Measurements from ENCODE around the gene OR10H1. TPM values are rescaled to one million over a fixed set of nuclear protein-coding genes. Genes with fewer than 3 reads are reported as not detected.

Gene OR10H1, protein sequence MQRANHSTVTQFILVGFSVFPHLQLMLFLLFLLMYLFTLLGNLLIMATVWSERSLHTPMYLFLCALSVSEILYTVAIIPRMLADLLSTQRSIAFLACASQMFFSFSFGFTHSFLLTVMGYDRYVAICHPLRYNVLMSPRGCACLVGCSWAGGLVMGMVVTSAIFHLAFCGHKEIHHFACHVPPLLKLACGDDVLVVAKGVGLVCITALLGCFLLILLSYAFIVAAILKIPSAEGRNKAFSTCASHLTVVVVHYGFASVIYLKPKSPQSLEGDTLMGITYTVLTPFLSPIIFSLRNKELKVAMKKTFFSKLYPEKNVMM
- not detected in 5 replicates for total RNA-seq (2022; extraction: Qiagen RNA extraction; ENCODE audit: low read depth)

DNA sequence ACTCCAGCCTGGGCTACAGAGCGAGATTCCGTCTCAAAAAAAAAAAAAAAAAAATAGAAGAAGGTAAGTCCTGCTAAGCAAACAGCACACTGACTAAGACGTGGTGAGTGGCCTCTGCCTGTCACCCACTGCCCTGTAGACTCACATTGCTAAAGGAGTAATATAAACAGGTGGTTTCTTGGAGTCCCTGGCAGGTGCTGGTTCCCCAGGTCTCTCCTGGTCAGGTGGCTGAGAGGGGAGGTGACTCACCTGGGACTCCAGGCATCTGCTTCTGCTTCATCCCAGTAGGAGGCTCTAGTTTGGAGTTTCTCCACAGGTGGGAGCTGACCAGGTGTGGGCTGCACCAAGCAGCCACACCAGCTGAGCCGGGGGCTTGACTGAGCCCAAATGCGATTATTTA is at the start of gene OR10H1:
TSS of gene OR10H1 (minus strand) at position 359 of the 400 bp plus-strand sequence. CDS start 7,627 bp downstream, outside the sequence.

DNA sequence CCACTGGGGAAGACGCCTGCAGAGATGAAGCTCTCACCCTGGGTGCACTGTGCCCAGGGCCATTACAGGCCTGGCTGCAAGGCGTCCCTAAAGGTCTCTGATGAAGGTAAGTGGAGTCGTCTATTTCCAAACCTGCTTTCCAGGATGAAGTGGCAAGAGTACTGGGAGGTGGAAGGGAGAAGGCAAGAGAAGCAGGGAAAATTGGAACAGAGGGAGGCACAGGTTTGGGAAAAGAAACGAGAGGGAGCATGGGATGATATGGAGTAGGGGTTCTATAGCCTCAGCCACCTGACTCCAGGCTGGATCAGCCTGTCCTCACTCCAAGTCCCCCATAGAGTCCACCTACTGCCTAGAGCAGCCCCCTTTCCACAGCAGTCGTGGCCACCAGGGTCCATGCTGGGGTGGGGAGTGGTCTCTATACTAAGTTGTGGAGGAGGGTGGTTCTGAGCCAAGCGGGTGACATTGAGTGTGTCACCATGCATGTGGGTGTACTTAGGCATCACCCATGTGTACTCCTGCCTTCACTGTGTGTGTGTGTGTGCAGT is 27.8 kb downstream of the OR10H1 start, which contains the start of gene OR10H5:
TSS of gene OR10H5 (plus strand) at position 51 of the 545 bp plus-strand sequence. CDS start 6,388 bp downstream, outside the sequence.

Other genes with a start within 250 kb of the OR10H1 start
- gene CYP4F8, start 200.4 kb downstream of the OR10H1 start, total RNA-seq (2022; extraction: Qiagen RNA extraction; ENCODE audit: low read depth) = not detected in 5 replicates
- gene CYP4F3, start 174.8 kb downstream of the OR10H1 start, total RNA-seq (2022; extraction: Qiagen RNA extraction; ENCODE audit: low read depth) = 1.7 to 3.1 TPM (median 2.4 TPM) in 5 replicates
- 1.4 to 2.4 TPM (median 2.1 TPM) in 5 replicates for gene CYP4F12, start 142.6 kb downstream of the OR10H1 start, total RNA-seq (2022; extraction: Qiagen RNA extraction; ENCODE audit: low read depth)
- gene OR10H2, start 87.6 kb downstream of the OR10H1 start, total RNA-seq (2022; extraction: Qiagen RNA extraction; ENCODE audit: low read depth) = not detected in 5 replicates
- not detected in 5 replicates for gene OR10H3, start 77.7 kb downstream of the OR10H1 start, total RNA-seq (2022; extraction: Qiagen RNA extraction; ENCODE audit: low read depth)
- not detected in 5 replicates for gene OR10H5, start 28.0 kb downstream of the OR10H1 start, total RNA-seq (2022; extraction: Qiagen RNA extraction; ENCODE audit: low read depth)
- gene CYP4F2, start 82.4 kb upstream of the OR10H1 start, total RNA-seq (2022; extraction: Qiagen RNA extraction; ENCODE audit: low read depth) = 0.10 to 0.43 TPM in 2 of 5 replicates, not detected in the others
- 5.7 to 8.0 TPM (median 6.7 TPM) in 5 replicates for gene CYP4F11, start 118.9 kb upstream of the OR10H1 start, total RNA-seq (2022; extraction: Qiagen RNA extraction; ENCODE audit: low read depth)
- not detected in 5 replicates for gene OR10H4, start 133.3 kb upstream of the OR10H1 start, total RNA-seq (2022; extraction: Qiagen RNA extraction; ENCODE audit: low read depth)